ENCODE measurements around the gene RRP9. TPM values are rescaled to one million over a fixed set of nuclear protein-coding genes. Genes with fewer than 3 reads are reported as not detected.
"Not testable (repeated sequence)": the region's sequence is repeated elsewhere in the genome, so short reads cannot be mapped to it uniquely, and the experiment has no call there.

The RRP9 gene
- total RNA-seq, 1 donor from 2014 or later, result 32.4 TPM

DNA sequence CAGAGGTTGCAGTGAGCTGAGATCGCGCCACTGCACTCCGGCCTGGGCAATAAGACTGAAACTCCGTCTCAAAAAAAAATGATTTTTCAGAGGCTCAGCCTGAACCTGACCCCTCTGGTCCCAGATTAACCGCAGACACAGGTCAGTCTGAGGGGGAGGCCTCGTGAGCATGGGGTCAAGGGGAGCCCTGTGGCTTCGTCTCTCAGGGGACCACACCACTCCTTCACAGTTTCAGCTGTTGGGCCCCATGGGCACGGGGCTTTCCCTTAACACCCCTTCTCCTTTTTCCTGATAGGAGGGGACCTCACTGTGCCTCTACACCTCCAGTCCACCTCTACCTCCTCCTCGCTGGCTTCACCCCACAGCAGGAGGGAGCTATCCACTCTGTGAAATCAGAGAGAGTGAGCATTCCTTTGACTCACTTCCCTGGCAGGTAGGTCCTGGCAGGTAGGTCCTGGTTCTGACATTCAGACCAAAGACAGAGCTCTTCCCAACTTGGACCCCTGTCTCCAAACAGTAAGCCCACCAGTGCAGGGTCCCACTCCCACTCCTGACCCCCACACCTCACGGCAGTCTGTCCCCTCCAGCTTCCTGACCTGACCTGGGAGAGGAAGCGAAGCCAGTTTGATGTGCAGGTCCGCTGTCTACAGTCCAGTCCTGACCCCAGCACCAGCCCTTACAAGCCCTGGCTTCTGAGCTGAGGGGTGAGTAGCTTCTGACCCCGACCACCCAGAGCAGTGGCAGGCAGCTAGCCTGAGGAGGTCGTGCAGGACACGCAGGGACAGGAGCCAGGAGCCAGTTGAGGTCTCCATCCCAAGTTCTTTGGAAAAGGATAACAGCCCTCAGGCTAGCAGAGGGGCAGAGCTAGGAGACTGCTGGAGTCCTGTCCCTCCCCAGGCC is 9.0 kb downstream of the RRP9 start:
- no peak overlapping the region for H3K27ac Mint-ChIP-seq
- TF ChIP-seq, protein P1, sequence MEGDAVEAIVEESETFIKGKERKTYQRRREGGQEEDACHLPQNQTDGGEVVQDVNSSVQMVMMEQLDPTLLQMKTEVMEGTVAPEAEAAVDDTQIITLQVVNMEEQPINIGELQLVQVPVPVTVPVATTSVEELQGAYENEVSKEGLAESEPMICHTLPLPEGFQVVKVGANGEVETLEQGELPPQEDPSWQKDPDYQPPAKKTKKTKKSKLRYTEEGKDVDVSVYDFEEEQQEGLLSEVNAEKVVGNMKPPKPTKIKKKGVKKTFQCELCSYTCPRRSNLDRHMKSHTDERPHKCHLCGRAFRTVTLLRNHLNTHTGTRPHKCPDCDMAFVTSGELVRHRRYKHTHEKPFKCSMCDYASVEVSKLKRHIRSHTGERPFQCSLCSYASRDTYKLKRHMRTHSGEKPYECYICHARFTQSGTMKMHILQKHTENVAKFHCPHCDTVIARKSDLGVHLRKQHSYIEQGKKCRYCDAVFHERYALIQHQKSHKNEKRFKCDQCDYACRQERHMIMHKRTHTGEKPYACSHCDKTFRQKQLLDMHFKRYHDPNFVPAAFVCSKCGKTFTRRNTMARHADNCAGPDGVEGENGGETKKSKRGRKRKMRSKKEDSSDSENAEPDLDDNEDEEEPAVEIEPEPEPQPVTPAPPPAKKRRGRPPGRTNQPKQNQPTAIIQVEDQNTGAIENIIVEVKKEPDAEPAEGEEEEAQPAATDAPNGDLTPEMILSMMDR (IDR thresholded peaks at IDR 0.05), result no peak
- ATAC-seq (ENCODE audit: low read depth) (no peak), DNase-seq (no peak)
- H3K27me3 Mint-ChIP-seq, result no peaks in the 10 kb centered on the region
- no peak overlapping the region for H3K4me3 Mint-ChIP-seq
- POLR2A ChIA-PET, result interaction anchor here (1.5 kb wide), 1 partner anchor 9 kb away, joined by 5 read pairs; the partner anchor contains the start of genes PARP3 and RRP9
- H3K36me3 Mint-ChIP-seq (ENCODE audit: low read depth), result peaks cover 63% of the 10 kb centered on the region
- intact Hi-C loops (cut with micrococcal nuclease), result no loop called here
- H3K9me3 Mint-ChIP-seq, result no peaks in the 10 kb centered on the region
- H3K4me1 Mint-ChIP-seq, result no peaks in the 10 kb centered on the region
- CTCF ChIA-PET, result no interaction called here

DNA sequence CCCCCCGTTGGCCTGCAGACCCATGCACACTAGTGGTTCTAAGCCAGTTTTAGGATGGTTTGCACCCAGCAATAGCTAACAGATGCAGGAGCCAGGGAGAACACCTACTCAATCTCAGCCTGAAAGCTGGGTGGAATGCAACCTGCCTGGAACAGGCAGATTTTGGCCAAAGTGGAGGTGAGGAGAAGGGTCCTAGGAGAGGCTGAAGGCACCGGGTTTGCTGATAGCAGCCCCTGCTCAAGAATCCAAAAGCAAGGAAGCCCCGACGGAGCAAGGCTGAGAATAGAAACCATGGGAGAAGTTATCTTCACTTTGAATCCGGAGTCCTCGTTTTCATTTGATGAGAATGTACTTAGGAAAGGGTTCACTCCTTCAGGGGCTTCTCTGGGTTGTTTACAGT is 9.9 kb downstream of the RRP9 start:
- Mint-ChIP-seq H3K4me1 (no peaks in the 10 kb centered on the region), H3K36me3 (ENCODE audit: low read depth) (peaks cover 53% of the 10 kb centered on the region), H3K4me3 (no peak overlapping the region), H3K27me3 (no peaks in the 10 kb centered on the region), H3K27ac (no peak overlapping the region), H3K9me3 (no peaks in the 10 kb centered on the region)
- ChIA-PET POLR2A (interaction anchor here (0.6 to 0.7 kb wide), 2 partner anchors 48 to 124 kb away, joined by 3 to 5 read pairs; no protein-coding TSS in a partner anchor), CTCF (no interaction called here)
- intact Hi-C loops (cut with micrococcal nuclease), result no loop called here
- DNase-seq (no peak), ATAC-seq (ENCODE audit: low read depth) (no peak)
- TF ChIP-seq, protein P1 (IDR thresholded peaks at IDR 0.05), result no peak

DNA sequence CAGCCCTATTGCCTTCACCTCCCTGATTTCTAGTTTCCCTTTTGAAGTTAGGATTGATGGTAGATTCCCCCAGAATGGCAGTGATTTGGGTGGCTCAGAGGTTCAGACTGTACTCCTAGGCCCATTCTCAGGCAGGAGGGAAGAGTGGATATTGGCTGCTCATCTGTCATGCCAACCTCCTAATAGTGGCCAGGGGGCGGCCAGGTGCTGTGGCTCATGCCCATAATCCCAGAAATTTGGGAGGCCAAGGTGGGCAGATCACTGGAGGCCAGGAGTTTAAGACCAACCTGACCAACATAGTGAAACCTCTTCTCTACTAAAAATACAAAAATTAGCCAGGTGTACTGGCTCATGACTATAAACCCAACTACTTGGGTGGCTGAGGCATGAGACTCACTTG is 11.3 kb downstream of the RRP9 start:
- Mint-ChIP-seq H3K36me3 (ENCODE audit: low read depth) (peaks cover 41% of the 10 kb centered on the region), H3K27me3 (no peaks in the 10 kb centered on the region), H3K4me3 (no peak overlapping the region), H3K4me1 (no peaks in the 10 kb centered on the region), H3K27ac (no peak overlapping the region), H3K9me3 (no peaks in the 10 kb centered on the region)
- TF ChIP-seq, protein P1 (IDR thresholded peaks at IDR 0.05), result no peak
- CTCF ChIA-PET, result no interaction called here
- no peak for DNase-seq
- intact Hi-C loops (cut with micrococcal nuclease), result no loop called here
- no peak for ATAC-seq (ENCODE audit: low read depth)
- POLR2A ChIA-PET, result no interaction called here

DNA sequence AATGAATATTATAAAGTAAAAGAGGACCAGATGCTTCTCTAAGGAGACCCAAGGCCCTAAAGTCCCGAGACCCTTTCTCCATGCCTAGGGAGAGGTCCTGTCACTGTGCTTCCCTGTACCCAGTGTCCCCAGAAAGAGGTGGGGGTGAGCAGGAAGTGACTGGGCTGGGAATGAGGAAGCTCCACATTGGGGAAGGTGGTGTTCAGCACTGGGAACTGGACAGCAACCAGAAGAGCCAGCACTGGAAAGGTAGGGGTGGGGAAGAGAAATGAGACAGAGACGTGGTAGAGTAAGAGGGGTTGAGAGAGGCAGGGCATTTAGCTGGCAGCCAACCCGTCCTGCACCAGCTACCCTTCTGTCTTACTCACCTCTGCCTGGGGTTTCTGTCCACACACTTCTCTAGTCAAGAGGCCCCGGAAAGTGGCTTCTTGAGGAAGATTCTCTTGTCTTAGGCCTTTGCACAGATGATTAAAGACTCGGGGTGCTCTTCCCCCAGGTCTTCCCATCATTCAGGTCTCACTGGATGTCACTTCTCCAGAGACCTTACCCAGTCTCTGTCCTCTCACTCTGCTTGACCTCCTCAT is 12.2 kb downstream of the RRP9 start:
- TF ChIP-seq, protein P1 (IDR thresholded peaks at IDR 0.05), result no peak
- Mint-ChIP-seq H3K4me3 (no peak overlapping the region), H3K27ac (no peak overlapping the region), H3K36me3 (ENCODE audit: low read depth) (peaks cover 31% of the 10 kb centered on the region), H3K9me3 (no peaks in the 10 kb centered on the region), H3K27me3 (no peaks in the 10 kb centered on the region), H3K4me1 (no peaks in the 10 kb centered on the region)
- DNase-seq (no peak), ATAC-seq (ENCODE audit: low read depth) (no peak)
- ChIA-PET CTCF (no interaction called here), POLR2A (no interaction called here)
- intact Hi-C loops (cut with micrococcal nuclease), result no loop called here

DNA sequence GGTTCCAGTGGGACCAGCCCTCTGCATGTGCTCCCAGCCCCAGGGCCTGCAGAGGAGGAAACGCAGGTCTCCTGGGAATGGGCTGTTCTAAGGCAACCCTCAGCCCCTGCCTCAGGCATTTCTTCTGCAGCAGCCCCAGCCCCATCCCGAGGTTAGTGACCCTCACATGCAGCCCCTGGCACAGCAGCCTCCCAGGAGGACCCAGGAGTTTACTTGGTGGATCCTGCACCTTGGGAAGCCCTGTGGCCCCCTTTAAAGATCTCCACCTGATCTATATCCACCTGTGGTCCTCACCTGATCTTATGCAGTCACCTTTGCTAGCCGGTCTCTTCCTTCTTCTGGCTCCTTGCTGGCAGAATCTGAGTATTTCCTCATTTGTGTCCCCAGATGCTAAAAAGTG is 12.7 kb downstream of the RRP9 start:
- DNase-seq; H3K27ac Mint-ChIP-seq; H3K9me3 Mint-ChIP-seq; H3K27me3 Mint-ChIP-seq; H3K4me3 Mint-ChIP-seq; intact Hi-C loops (cut with micrococcal nuclease); POLR2A ChIA-PET; ATAC-seq (ENCODE audit: low read depth); CTCF ChIA-PET; H3K4me1 Mint-ChIP-seq: not testable (repeated sequence)
- peaks cover 26% of the 10 kb centered on the region for H3K36me3 Mint-ChIP-seq (ENCODE audit: low read depth)
